Stimulated activated CD8-positive, alpha-beta memory T cell treated with anti-CD3 and anti-CD28 coated beads, Interleukin-7, amount 100 ng/mL, for 24 hours (primary cell): Measurements from ENCODE around the gene WASF2.
"Not testable (repeated sequence)": the region's sequence is repeated elsewhere in the genome, so short reads cannot be mapped to it uniquely, and the experiment has no call there.

ENCODE experiments used
- DNase-seq: peaks from one replicate; pipeline ENCODE4 v3.0.0-alpha.2; 2020; ENCODE audit warnings: low read depth

WASF2 gene

GRCh38 chr1:27496604-27497155 is 6.7 kb upstream of the WASF2 start:
- DNase-seq: no peak

- no peak for DNase-seq
Measured at GRCh38 chr1:27492796-27493195, 2.8 kb upstream of the WASF2 start.

GRCh38 chr1:27491748-27492700 is 2.1 kb upstream of the WASF2 start:
- no peak for DNase-seq

GRCh38 chr1:27489501-27489972 is 430 bp downstream of the WASF2 start:
- no peak for DNase-seq

- no peak for DNase-seq
Measured at GRCh38 chr1:27487966-27488884, 1.7 kb downstream of the WASF2 start.

GRCh38 chr1:27485363-27485762 is 4.6 kb downstream of the WASF2 start:
- no peak for DNase-seq

GRCh38 chr1:27483659-27484058 is 6.3 kb downstream of the WASF2 start:
- DNase-seq: no peak

- no peak for DNase-seq
Measured at GRCh38 chr1:27481994-27482620, 7.9 kb downstream of the WASF2 start.

- DNase-seq: no peak
Measured at GRCh38 chr1:27478098-27478497, 11.9 kb downstream of the WASF2 start.

GRCh38 chr1:27476237-27476636 is 13.7 kb downstream of the WASF2 start:
- no peak for DNase-seq

GRCh38 chr1:27475720-27476119 is 14.2 kb downstream of the WASF2 start:
- no peak for DNase-seq

- no peak for DNase-seq
Measured at GRCh38 chr1:27473755-27474154, 16.2 kb downstream of the WASF2 start.

GRCh38 chr1:27472098-27472497 is 17.9 kb downstream of the WASF2 start:
- not testable (repeated sequence) for DNase-seq

- DNase-seq: no peak
Measured at GRCh38 chr1:27471477-27471876, 18.5 kb downstream of the WASF2 start.

GRCh38 chr1:27469334-27469733 is 20.6 kb downstream of the WASF2 start:
- no peak for DNase-seq

- not testable (repeated sequence) for DNase-seq
Measured at GRCh38 chr1:27468378-27468777, 21.6 kb downstream of the WASF2 start.

- DNase-seq: no peak
Measured at GRCh38 chr1:27464926-27465647, 24.9 kb downstream of the WASF2 start.

- DNase-seq: not testable (repeated sequence)
Measured at GRCh38 chr1:27463916-27464315, 26.1 kb downstream of the WASF2 start.

GRCh38 chr1:27458521-27458920 is 31.4 kb downstream of the WASF2 start:
- not testable (repeated sequence) for DNase-seq

GRCh38 chr1:27455139-27455811 is 34.7 kb downstream of the WASF2 start:
- DNase-seq: no peak

- no peak for DNase-seq
Measured at GRCh38 chr1:27454610-27455009, 35.4 kb downstream of the WASF2 start.
